GM19328 (cell line): ENCODE data around the gene UBE2G2.

Experiments
- ATAC-seq: cut with Tn5 transposase; IDR thresholded peaks from one replicate; pipeline ENCODE4 v1.9.1; 2021; ENCODE audit warnings: mild to moderate bottlenecking, moderate library complexity; ENCODE audit not compliant: unreplicated experiment

Gene UBE2G2

DNA sequence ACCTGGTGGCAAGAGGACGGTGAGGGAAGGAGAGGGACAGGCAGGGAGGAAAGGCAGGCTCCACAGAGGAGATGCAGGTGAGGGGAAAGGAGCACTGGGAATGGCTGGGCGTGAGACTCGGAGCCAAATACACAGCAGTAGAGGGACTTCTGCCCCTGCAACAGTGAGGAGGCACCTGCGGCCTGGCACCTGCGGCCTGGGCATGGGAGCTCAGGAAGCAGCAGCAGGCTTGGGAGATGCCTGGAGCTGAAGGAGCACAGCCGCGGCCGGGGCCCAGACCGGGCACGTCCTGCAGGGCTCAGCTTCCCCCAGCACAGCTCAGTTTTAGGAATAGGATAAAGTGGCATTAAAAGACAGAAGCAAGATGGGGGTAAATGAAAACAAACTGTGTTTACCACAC lies 69.4 kb downstream of the UBE2G2 start:
- ATAC-seq, result no peak

DNA sequence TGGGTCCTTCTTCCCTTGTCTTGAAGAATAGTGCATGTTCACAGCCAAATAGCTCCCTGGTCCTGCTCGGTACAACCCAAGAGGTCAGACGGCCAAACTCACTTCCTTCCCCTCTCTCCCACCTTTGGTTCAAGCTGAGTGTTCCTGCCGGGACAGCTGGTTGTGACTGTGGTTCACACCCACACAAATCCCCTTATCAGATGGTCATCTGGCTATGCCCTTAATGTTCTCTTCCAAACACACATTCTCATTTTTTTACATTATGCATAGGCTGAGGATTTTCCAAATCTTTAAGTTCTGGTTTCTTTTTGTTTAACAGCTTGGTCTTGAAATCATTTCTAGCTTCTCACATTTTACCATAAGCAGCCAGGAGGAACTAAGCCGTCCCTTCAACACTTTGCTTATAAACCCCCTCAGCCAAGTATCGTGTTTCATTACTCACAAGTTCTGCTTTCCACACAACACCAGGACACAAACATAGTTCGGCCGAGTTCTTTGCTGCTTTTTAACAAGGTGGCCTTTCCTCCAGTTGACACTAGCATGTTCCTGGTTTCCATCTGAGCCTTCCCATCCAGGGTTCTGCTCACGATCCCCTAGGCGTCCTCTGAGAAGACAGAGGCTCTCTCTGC lies 70.6 kb downstream of the UBE2G2 start:
- ATAC-seq, result no peak

DNA sequence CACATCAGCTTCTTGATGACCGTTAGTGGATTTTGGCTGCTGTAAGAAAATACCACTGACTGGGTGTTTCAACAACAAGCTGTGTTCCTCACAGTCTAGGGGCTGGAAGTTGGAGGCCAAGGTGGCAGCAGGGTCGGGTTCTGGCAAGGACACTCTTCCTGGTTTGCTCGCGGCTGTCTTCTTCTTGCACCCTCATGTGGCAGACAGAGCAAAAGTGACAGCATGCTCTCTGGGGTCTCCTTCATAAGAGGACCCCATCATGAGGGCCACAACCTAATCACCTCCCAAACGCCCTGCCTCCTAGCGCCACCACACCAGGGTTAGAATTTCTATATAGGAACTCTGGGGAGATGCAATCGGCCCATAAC lies 71.6 kb downstream of the UBE2G2 start:
- no peak for ATAC-seq

DNA sequence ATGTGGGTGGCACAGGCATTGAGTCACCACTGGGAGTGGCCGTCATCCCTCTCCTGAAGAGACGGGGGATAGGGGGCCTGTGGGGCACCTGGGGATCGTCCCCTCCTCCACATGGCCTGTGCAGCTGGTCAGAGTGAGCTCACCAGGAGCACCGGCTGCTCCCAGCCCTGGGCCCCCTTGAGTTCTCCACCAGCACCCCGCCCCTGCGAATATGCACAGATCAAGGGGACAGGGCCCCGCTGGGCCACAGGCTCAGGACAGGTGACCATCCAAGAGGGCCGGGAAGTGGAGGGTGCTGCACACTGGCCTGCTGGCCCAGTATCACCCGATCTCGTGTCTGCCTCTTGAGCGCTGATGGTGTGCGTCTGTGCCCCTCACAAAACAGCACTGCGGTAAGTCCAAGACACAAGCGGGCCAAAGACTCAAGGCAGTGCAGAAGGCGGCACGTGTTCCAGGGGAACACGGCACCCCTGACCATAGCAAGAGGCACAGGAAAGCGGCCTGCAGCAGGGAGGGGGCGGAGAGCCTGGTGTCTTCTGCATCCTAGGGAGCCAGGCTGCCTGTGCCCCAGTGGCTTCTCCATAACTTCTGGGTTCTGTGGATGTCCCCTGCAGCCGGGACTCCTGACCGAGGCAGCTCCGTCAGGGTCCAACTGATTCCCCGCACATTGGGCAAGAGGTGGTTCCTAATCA lies 72.1 kb downstream of the UBE2G2 start:
- no peak for ATAC-seq

DNA sequence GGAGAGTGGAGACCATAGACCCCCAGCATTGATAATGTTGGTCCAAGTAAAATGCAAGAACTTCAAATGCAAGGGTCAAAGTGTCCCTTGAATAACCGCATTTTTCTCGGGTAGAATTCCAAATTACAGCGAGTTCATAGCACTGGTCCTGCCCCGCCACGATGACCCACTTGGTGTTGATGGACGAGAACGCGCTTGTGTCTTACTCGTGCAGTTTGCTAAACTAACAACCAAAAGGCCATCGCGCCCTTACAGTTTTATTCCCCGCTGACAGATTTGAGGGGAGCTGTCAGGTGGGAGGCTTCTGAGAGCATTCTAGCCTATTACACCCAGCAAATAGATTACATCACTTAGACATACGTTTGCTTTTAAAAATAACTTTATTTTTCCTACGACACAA lies 72.9 kb downstream of the UBE2G2 start:
- ATAC-seq, result no peak

DNA sequence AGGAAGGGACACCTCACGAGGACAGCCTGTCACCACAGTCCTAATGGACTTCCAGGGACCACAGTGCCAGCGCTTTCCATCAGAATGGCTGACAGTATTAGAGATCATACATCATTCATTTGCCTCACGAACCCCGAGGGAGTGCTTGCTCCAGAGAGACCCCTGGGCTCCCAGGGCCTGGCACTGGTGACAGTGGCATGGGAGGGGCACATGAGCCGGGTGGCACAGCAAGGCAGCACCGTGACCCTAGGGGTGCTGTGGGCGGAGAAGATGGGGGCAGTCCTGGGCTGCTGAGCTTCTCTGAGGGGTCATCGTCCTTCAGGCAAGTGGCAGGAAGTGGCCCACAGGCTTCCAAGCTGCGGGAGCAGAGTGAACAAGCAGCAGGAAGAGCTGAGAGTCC lies 73.9 kb downstream of the UBE2G2 start:
- ATAC-seq, result no peak

DNA sequence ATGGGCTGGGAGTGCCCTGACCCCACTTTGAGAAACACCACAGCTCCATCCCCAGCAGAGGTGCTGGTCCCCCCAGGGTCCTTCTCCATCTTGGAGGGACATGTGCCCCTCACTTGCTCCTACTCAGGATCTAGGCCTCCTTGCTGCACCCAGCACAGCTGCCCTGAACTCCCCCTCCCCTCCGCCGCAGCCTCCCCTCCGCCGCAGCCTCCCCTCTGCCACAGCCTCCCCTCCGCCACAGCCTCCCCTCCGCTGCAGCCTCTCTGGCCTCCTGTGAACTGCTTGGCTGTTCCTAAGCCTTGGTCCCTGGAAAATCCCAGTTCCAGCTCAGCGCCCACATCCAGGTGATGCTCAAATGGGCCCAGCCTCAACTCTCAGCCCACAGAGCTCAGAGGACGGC lies 74.3 kb downstream of the UBE2G2 start:
- no peak for ATAC-seq

DNA sequence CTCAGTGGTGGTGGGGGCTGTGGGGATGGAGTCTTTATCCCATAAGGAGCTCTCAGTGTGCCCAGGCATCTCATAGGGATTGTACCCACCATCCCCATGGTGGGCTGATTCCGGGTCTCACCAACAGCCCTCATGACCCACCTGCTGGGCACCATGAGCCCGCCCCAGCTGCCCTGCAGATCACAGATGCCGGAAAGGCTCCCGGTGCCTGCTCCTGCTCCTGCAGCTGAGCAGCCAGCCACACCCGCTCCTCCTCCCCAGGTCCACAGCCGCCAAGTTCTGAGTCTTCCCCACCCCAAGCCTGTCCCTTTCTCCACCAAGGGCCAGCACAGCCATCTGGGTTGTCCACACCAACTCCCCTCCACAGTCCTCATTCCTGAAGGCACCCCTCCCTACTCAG lies 74.8 kb downstream of the UBE2G2 start:
- no peak for ATAC-seq

DNA sequence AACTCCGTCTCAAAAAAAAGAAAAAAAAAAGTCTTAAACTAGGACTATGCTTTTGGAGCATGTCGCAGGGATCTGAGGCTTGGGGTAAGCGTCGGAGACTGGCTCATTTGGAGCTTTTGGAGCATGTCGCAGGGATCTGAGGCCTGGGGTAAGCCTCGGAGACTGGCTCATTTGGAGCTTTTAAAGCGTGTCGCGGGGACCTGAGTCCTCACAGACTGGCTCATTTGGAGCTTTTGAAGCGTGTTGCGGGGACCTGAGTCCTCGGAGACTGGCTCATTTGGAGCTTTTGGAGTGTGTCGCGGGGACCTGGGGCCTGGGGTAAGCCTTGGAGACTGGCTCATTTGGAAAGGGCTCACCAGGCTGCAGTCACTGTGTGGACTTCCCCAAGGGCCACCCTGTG lies 76.7 kb downstream of the UBE2G2 start:
- no peak for ATAC-seq

DNA sequence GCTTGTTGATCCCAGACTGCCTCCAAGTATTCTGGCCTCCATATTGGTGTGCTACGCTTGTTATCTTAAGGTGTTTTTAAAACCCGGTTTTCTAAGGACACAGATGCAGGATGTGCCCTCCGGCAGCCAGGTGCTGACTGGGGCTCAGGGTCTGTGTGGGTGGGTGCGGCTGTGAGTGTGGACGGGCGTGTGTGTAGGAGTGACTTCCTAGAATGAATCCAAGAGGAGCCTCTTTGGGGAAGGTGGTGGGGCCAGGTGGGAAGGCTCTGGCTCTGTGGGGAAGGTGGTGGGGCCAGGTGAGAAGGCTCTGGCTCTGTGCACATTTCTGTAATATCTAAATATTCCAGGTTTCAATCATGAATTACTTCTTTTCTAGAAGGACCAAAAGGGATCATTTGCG lies 77.4 kb downstream of the UBE2G2 start:
- ATAC-seq, result no peak

DNA sequence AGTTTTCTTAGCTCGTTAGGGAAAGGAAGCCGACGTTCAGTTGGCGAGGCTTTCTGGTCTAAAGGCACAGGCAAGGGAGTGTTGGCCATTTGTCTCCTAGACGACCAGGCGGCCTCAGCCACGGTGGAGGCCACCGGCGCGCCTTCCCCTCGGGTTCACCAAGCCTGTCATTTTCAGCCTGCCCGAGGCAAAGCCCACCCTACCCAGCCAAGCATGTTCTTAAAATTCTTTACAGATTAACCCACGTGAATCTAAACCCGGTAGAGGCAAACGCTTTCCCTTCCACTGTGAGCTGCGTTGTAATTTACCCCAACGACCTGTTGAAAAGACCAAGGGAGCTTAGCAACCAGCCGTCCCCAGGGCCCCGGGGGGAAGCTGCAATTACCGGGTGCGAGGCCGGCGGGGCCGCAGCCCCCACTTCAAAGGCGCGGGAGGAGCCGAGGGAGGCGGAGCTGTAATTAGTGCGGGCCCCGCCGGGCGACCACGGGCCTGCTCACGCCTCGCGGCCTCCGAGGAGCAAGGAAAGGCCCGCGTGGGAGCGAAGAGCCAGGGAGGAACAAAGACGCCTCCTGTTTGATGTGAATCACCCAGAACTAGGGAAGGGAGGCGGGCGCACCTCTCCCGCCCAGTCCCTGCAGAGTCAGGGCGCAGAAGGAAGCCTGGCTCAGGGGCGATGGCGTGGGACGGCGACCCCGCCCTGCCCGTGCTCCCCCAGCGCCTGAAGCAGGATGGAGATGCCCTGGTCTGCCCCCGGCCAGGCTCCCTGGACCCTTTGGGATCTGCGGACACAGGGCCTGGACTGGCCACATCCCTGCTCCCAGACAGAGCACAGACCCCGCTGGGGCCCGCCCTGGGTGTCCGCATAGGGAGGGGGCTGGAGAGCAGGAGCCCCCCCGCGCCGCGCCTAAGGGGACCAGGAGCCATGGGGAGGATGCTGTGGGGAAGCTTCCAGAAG lies 78.2 kb downstream of the UBE2G2 start:
- ATAC-seq, result no peak

DNA sequence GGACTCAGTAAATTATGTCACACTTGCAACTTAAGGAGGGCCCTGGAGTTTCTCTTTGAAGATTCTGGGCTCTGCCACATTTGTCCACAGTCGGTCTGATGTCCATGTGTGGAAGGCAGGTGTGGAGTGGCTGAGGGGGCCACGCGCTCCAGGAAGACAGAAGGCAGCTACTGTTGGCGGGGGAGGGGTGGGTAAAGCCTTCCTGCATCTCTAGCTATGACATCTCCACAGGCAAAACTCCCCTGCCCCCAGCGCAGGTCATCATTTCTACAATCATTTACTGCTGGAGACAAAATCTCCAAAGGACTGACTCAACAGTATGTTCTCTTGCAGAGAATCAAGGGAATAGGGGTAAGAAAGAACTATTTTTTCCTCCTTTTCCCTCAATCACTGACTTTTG lies 78.9 kb downstream of the UBE2G2 start:
- no peak for ATAC-seq

DNA sequence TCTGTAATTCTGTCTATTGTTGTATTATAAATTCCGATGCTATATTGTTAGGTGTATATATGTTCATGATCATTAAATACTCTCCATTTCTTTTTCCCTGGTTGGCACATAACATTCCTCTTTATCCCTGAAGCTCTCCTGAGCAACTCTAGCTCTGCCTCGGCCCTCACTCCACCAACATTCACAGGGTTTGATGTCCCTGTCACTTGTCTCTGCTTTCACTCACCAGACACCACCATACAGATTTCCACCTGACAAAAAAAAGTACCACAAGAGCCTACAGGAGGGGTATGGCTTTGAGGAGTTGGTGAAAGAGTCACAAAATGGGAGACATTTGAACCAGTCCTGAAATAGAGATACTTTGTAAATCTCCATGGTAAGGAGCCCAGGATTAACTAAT lies 81.5 kb downstream of the UBE2G2 start:
- no peak for ATAC-seq
